ENCODE data around the gene DSP.

DNA sequence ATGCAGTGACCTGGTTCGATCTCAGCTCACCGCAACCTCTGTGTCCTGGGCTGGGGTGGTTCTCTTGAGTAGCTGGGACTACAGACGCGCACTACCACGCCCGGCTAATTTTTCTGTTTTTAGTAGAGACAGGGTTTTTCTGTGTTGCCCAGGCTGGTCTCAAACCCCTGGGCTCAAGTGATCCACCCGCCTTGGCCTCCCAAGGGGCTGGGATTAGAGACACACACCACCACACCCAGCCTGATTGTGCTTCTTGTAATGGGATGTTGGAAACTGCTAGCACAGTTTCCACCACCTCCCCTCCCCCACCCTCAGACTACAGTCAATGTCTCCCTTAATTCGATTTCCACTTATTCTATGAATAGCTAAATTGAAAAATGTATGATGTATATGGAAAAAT, 22.6 kb upstream of the DSP start:
- TF ChIP-seq POLR2A (IDR thresholded peaks at IDR 0.05) (no peak), EP300 (IDR thresholded peaks at IDR 0.05) (no peak)
- TF ChIP-seq, protein P1, sequence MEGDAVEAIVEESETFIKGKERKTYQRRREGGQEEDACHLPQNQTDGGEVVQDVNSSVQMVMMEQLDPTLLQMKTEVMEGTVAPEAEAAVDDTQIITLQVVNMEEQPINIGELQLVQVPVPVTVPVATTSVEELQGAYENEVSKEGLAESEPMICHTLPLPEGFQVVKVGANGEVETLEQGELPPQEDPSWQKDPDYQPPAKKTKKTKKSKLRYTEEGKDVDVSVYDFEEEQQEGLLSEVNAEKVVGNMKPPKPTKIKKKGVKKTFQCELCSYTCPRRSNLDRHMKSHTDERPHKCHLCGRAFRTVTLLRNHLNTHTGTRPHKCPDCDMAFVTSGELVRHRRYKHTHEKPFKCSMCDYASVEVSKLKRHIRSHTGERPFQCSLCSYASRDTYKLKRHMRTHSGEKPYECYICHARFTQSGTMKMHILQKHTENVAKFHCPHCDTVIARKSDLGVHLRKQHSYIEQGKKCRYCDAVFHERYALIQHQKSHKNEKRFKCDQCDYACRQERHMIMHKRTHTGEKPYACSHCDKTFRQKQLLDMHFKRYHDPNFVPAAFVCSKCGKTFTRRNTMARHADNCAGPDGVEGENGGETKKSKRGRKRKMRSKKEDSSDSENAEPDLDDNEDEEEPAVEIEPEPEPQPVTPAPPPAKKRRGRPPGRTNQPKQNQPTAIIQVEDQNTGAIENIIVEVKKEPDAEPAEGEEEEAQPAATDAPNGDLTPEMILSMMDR (IDR thresholded peaks at IDR 0.05) = no peak

Data from tibial nerve (tissue), 4 donors.